HG03442 (cell line): ENCODE measurements around the gene MIGA1.
A peak's percentile ranks its signal among the peaks of the same experiment; 100 is the strongest.
"Not testable (repeated sequence)": the region's sequence is repeated elsewhere in the genome, so short reads cannot be mapped to it uniquely, and the experiment has no call there.

Experiments
- ATAC-seq: cut with Tn5 transposase; IDR thresholded peaks from one replicate; pipeline ENCODE4 v1.9.1; 2021; ENCODE audit warnings: mild to moderate bottlenecking, moderate library complexity; ENCODE audit not compliant: unreplicated experiment

The MIGA1 gene

GRCh38 chr1:77796695-77797405, 17.4 kb downstream of the MIGA1 start:
- ATAC-seq, result no peak

- no peak for ATAC-seq
Measured at GRCh38 chr1:77797991-77798390, 18.5 kb downstream of the MIGA1 start.

GRCh38 chr1:77802026-77802425, 22.6 kb downstream of the MIGA1 start:
- ATAC-seq, result no peak

GRCh38 chr1:77803371-77803770, 23.9 kb downstream of the MIGA1 start:
- ATAC-seq, result no peak

GRCh38 chr1:77809787-77810462, 30.5 kb downstream of the MIGA1 start:
- not testable (repeated sequence) for ATAC-seq

GRCh38 chr1:77811589-77811988, 32.1 kb downstream of the MIGA1 start:
- not testable (repeated sequence) for ATAC-seq

GRCh38 chr1:77817368-77818209, 38.1 kb downstream of the MIGA1 start:
- no peak for ATAC-seq

- no peak for ATAC-seq
Measured at GRCh38 chr1:77820121-77820520, 40.7 kb downstream of the MIGA1 start.

- no peak for ATAC-seq
Measured at GRCh38 chr1:77824079-77824478, 44.6 kb downstream of the MIGA1 start.

- ATAC-seq, result no peak
Measured at GRCh38 chr1:77824694-77825093, 45.2 kb downstream of the MIGA1 start.

- ATAC-seq, result peak; percentile 70
Measured at GRCh38 chr1:77825131-77825709, 45.8 kb downstream of the MIGA1 start.

- not testable (repeated sequence) for ATAC-seq
Measured at GRCh38 chr1:77826851-77827250, 47.4 kb downstream of the MIGA1 start.

- no peak for ATAC-seq
Measured at GRCh38 chr1:77828098-77828497, 48.6 kb downstream of the MIGA1 start.

GRCh38 chr1:77829851-77830250, 50.4 kb downstream of the MIGA1 start:
- no peak for ATAC-seq

- no peak for ATAC-seq
Measured at GRCh38 chr1:77830946-77831345, 51.5 kb downstream of the MIGA1 start.

GRCh38 chr1:77831566-77831965, 52.1 kb downstream of the MIGA1 start:
- ATAC-seq, result no peak

GRCh38 chr1:77831976-77832711, 52.7 kb downstream of the MIGA1 start:
- ATAC-seq, result no peak

- ATAC-seq, result no peak
Measured at GRCh38 chr1:77832901-77833300, 53.5 kb downstream of the MIGA1 start.

- no peak for ATAC-seq
Measured at GRCh38 chr1:77833521-77834100, 54.2 kb downstream of the MIGA1 start.

- ATAC-seq, result no peak
Measured at GRCh38 chr1:77834771-77835334, 55.4 kb downstream of the MIGA1 start.
